Measurements from ENCODE around the gene CLNK.

CLNK gene

GRCh38 chr4:10682397-10682796 is 2.2 kb downstream of the CLNK start:
- no peak overlapping the region for H3K4me3 ChIP-seq (replicated peaks in 1 of 2; ENCODE audit: low read depth in 2 of 2, low read length in 2 of 2)
- no peak for TF ChIP-seq CTCF (IDR thresholded peaks at IDR 0.05; ENCODE audit: low read depth, low read length)
- DNase-seq (ENCODE audit: low read depth in 2 of 2) = no peak

DNA sequence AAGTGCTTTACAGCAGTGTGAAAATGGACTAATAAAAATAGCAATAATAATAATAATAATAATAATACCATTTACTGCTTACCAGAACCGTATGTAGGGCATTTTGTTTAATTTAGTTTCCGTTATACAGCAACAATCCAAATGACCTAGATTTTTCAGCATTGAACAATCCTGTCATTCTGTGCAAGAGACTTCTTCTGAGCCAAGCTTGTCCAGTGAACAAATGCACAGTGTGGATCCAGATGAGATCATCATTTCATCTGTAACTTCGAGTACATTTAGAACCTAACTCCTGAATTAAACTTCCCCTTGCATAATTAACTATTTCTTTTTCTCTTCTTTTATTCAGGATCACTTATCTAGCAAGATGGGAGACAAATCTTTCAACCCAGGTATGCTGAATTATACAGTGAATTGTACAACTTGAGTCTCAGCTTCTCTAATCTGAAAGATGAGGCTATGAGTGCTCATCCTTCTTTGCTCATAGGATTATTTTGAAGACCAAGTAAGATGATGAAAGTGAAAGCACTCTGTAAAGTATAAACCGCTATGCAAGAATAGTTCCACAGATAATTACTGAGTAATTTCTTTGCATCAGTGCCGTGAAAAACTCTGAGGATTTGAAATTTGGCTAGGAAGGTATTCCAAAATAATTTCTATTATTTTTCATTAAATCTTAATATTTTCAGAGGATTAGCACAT is 6.6 kb downstream of the CLNK start:
- no peak overlapping the region for H3K4me3 ChIP-seq (replicated peaks in 1 of 2; ENCODE audit: low read depth in 2 of 2, low read length in 2 of 2)
- no peak for DNase-seq (ENCODE audit: low read depth in 2 of 2)
- no peak for TF ChIP-seq CTCF (IDR thresholded peaks at IDR 0.05; ENCODE audit: low read depth, low read length)

DNA sequence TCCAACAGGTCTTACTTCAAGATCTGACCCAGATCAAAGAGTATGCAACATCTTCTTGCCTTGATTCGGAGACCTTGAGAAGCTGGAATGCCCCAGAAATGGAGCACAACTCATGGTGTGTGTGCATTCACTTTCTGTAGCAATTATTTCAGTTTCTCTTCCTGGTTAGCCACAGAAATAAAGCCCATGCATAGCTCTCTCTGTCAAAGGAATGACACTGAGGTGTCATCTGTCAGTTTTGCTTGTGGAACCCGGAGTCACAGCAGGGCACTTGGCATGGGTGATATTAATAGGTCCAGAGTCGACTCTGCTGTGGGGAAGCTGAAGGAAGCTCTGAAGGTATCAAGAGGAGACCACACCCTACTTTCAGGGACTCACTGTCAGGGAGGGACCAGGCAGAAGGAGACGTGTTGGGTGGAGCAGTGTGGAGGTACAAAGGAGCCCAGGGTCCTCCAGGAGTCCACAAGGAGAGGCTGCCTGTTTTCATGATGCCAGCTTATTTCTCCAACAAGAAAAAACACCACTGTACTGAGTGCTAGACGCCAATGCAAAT is 10.7 kb downstream of the CLNK start:
- TF ChIP-seq CTCF (IDR thresholded peaks at IDR 0.05; ENCODE audit: low read depth, low read length) = no peak
- H3K4me3 ChIP-seq (replicated peaks in 1 of 2; ENCODE audit: low read depth in 2 of 2, low read length in 2 of 2) = no peak overlapping the region
- DNase-seq (ENCODE audit: low read depth in 2 of 2) = no peak

GRCh38 chr4:10672379-10672778 is 12.2 kb downstream of the CLNK start:
- no peak overlapping the region for H3K4me3 ChIP-seq (replicated peaks in 1 of 2; ENCODE audit: low read depth in 2 of 2, low read length in 2 of 2)
- no peak for TF ChIP-seq CTCF (IDR thresholded peaks at IDR 0.05; ENCODE audit: low read depth, low read length)
- DNase-seq (ENCODE audit: low read depth in 2 of 2) = no peak

DNA sequence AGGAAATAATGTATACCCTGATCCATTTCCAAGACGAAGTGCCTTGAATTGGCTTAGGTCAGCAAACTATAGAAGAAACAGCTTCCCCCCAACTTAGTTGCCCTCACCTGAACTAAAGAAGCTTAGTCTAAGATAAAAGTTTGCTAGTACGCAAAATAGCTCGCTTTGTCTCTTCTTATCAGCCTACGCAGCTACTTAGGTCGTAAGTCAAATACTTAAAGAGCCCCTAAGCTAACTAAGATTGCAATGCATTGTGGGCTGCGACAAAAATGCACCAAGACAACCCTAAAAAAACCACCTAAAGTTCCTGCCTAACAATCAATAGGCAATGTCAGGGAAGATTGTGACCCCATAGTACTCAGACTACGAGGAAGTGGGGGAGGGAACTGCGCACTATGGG is 12.8 kb downstream of the CLNK start:
- no peak overlapping the region for H3K4me3 ChIP-seq (replicated peaks in 1 of 2; ENCODE audit: low read depth in 2 of 2, low read length in 2 of 2)
- TF ChIP-seq CTCF (IDR thresholded peaks at IDR 0.05; ENCODE audit: low read depth, low read length) = no peak
- DNase-seq (ENCODE audit: low read depth in 2 of 2) = no peak

- no peak overlapping the region for H3K4me3 ChIP-seq (replicated peaks in 1 of 2; ENCODE audit: low read depth in 2 of 2, low read length in 2 of 2)
- TF ChIP-seq CTCF (IDR thresholded peaks at IDR 0.05; ENCODE audit: low read depth, low read length) = no peak
- no peak for DNase-seq (ENCODE audit: low read depth in 2 of 2)
These were observed 13.2 kb downstream of the CLNK start for GRCh38 chr4:10671366-10671765.

DNA sequence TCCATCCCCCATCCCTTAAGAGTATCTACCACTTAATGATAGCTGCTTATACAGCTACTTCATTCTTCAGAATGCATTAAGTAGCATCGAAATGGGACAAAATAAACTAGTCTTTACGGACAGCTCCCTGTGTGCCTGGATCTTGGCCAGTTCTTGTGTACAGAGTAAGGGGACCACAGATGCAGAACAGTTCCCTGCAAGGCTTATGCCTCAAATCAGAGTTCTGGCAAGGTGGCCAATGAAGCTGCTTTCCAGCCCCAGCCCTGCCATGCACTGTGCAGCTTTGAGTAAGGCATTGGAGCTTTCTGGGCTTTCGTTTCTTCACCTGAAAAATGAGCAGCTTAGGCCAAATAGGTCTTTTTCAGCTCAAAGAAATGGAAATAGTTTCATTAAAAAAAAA is 14.2 kb downstream of the CLNK start:
- H3K4me3 ChIP-seq (replicated peaks in 1 of 2; ENCODE audit: low read depth in 2 of 2, low read length in 2 of 2) = no peak overlapping the region
- no peak for TF ChIP-seq CTCF (IDR thresholded peaks at IDR 0.05; ENCODE audit: low read depth, low read length)
- DNase-seq (ENCODE audit: low read depth in 2 of 2) = no peak
